ENCODE measurements around the gene ABCA10. TPM values are rescaled to one million over a fixed set of nuclear protein-coding genes. Genes with fewer than 3 reads are reported as not detected.

Gene ABCA10
- total and polyA plus RNA-seq, 7 experiments from 2014 or later, result 0.80 to 3.9 (median 1.8) TPM; not detected in 2

- DNase-seq (no peak), ATAC-seq (no peak)
- peaks cover 0 to 2% (median 0%) of the 10 kb centered on the region in 7 donors for H3K4me1 Mint-ChIP-seq
- Histone ChIP-seq H3K4me1 (ENCODE audit: control insufficient read depth in 2 of 2, insufficient read depth in 2 of 2, low read length in 2 of 2) (no peaks in the 10 kb centered on the region), H3K27me3 (ENCODE audit: control insufficient read depth in 2 of 2, insufficient read depth in 2 of 2, low read length in 2 of 2) (no peaks in the 10 kb centered on the region), H3K4me3 (ENCODE audit: low read length) (no peak within 1 kb of the TSS), H3K36me3 (ENCODE audit: control insufficient read depth in 2 of 3, insufficient read depth in 3 of 3, low read length in 3 of 3) (no peaks in the 10 kb centered on the region), H3K9me3 (ENCODE audit: control insufficient read depth in 2 of 3, low read length in 3 of 3) (no peaks in the 10 kb centered on the region), H3K27ac (ENCODE audit: low read depth, low read length) (no peak within 1 kb of the TSS)
- H3K36me3 Mint-ChIP-seq, result peaks cover 0 to 9% (median 5%) of the 10 kb centered on the region in 5 donors
- no peak within 1 kb of the TSS for H3K27ac Mint-ChIP-seq
- CTCF ChIA-PET, result no interaction called here
- POLR2A ChIA-PET, result no interaction called here
- H3K9me3 Mint-ChIP-seq, result peaks cover 0 to 7% (median 0%) of the 10 kb centered on the region in 11 donors
- intact Hi-C loops (cut with micrococcal nuclease), result no loop called here
- no peak within 1 kb of the TSS for H3K4me3 Mint-ChIP-seq
- peaks cover 0 to 13% (median 6%) of the 10 kb centered on the region in 5 donors for H3K27me3 Mint-ChIP-seq
Measured at GRCh38 chr17:69141431-69142174, 87.0 kb downstream of the ABCA10 start, which contains the start of gene ABCA6. TSS of gene ABCA6 (minus strand) at chr17:69141895. CDS start at chr17:69140703, 1,192 bp downstream.

- Mint-ChIP-seq H3K36me3 (peaks cover 0 to 16% (median 11%) of the 10 kb centered on the region in 5 donors), H3K4me3 (no peak overlapping the region), H3K9me3 (peaks cover 0 to 7% (median 0%) of the 10 kb centered on the region in 11 donors), H3K27me3 (no peaks in the 10 kb centered on the region), H3K27ac (no peak overlapping the region), H3K4me1 (peaks cover 0 to 1% (median 0%) of the 10 kb centered on the region in 7 donors)
- H3K27me3 ChIP-seq (ENCODE audit: control insufficient read depth in 2 of 2, insufficient read depth in 2 of 2, low read length in 2 of 2), result no peaks in the 10 kb centered on the region
- no peak overlapping the region for H3K27ac ChIP-seq (ENCODE audit: low read depth, low read length)
- no peak for ATAC-seq
- ChIA-PET POLR2A (no interaction called here), CTCF (no interaction called here)
- no peaks in the 10 kb centered on the region for H3K4me1 ChIP-seq (ENCODE audit: control insufficient read depth in 2 of 2, insufficient read depth in 2 of 2, low read length in 2 of 2)
- H3K9me3 ChIP-seq (ENCODE audit: control insufficient read depth in 2 of 3, low read length in 3 of 3), result no peaks in the 10 kb centered on the region
- H3K36me3 ChIP-seq (ENCODE audit: control insufficient read depth in 2 of 3, insufficient read depth in 3 of 3, low read length in 3 of 3), result no peaks in the 10 kb centered on the region
- DNase-seq, result no peak
- intact Hi-C loops (cut with micrococcal nuclease), result no loop called here
- H3K4me3 ChIP-seq (ENCODE audit: low read length), result no peak overlapping the region
Measured at GRCh38 chr17:69134112-69134511, 94.5 kb downstream of the ABCA10 start.

GRCh38 chr17:69130627-69131296 lies 97.9 kb downstream of the ABCA10 start:
- intact Hi-C loops (cut with micrococcal nuclease), result no loop called here
- CTCF ChIA-PET, result no interaction called here
- peaks cover 0 to 3% (median 0%) of the 10 kb centered on the region in 11 donors for H3K9me3 Mint-ChIP-seq
- Histone ChIP-seq H3K27me3 (ENCODE audit: control insufficient read depth in 2 of 2, insufficient read depth in 2 of 2, low read length in 2 of 2) (no peaks in the 10 kb centered on the region), H3K4me1 (ENCODE audit: control insufficient read depth in 2 of 2, insufficient read depth in 2 of 2, low read length in 2 of 2) (no peaks in the 10 kb centered on the region), H3K36me3 (ENCODE audit: control insufficient read depth in 2 of 3, insufficient read depth in 3 of 3, low read length in 3 of 3) (no peaks in the 10 kb centered on the region), H3K9me3 (ENCODE audit: control insufficient read depth in 2 of 3, low read length in 3 of 3) (no peaks in the 10 kb centered on the region), H3K4me3 (ENCODE audit: low read length) (no peak overlapping the region), H3K27ac (ENCODE audit: low read depth, low read length) (no peak overlapping the region)
- H3K4me3 Mint-ChIP-seq, result no peak overlapping the region
- POLR2A ChIA-PET, result no interaction called here
- no peak for ATAC-seq
- peaks cover 0 to 1% (median 0%) of the 10 kb centered on the region in 7 donors for H3K4me1 Mint-ChIP-seq
- peaks cover 0 to 13% (median 4%) of the 10 kb centered on the region in 5 donors for H3K36me3 Mint-ChIP-seq
- H3K27me3 Mint-ChIP-seq, result no peaks in the 10 kb centered on the region
- no peak for DNase-seq
- H3K27ac Mint-ChIP-seq, result no peak overlapping the region

GRCh38 chr17:69123626-69124025 lies 105.0 kb downstream of the ABCA10 start:
- Mint-ChIP-seq H3K4me1 (no peaks in the 10 kb centered on the region), H3K9me3 (no peaks in the 10 kb centered on the region), H3K36me3 (peaks cover 0 to 15% (median 0%) of the 10 kb centered on the region in 5 donors), H3K27ac (no peak overlapping the region), H3K27me3 (peaks cover 0 to 2% (median 0%) of the 10 kb centered on the region in 5 donors), H3K4me3 (no peak overlapping the region)
- no peak for DNase-seq
- ChIA-PET CTCF (no interaction called here), POLR2A (no interaction called here)
- Histone ChIP-seq H3K4me1 (ENCODE audit: control insufficient read depth in 2 of 2, insufficient read depth in 2 of 2, low read length in 2 of 2) (no peaks in the 10 kb centered on the region), H3K27me3 (ENCODE audit: control insufficient read depth in 2 of 2, insufficient read depth in 2 of 2, low read length in 2 of 2) (no peaks in the 10 kb centered on the region), H3K36me3 (ENCODE audit: control insufficient read depth in 2 of 3, insufficient read depth in 3 of 3, low read length in 3 of 3) (no peaks in the 10 kb centered on the region), H3K9me3 (ENCODE audit: control insufficient read depth in 2 of 3, low read length in 3 of 3) (no peaks in the 10 kb centered on the region), H3K4me3 (ENCODE audit: low read length) (no peak overlapping the region), H3K27ac (ENCODE audit: low read depth, low read length) (no peak overlapping the region)
- intact Hi-C loops (cut with micrococcal nuclease), result no loop called here
- ATAC-seq, result no peak

- H3K9me3 Mint-ChIP-seq, result no peaks in the 10 kb centered on the region
- peaks cover 0 to 1% (median 0%) of the 10 kb centered on the region in 7 donors for H3K4me1 Mint-ChIP-seq
- Histone ChIP-seq H3K4me1 (ENCODE audit: control insufficient read depth in 2 of 2, insufficient read depth in 2 of 2, low read length in 2 of 2) (no peaks in the 10 kb centered on the region), H3K27ac (ENCODE audit: low read depth, low read length) (no peak overlapping the region), H3K4me3 (ENCODE audit: low read length) (no peak overlapping the region), H3K36me3 (ENCODE audit: control insufficient read depth in 2 of 3, insufficient read depth in 3 of 3, low read length in 3 of 3) (no peaks in the 10 kb centered on the region), H3K9me3 (ENCODE audit: control insufficient read depth in 2 of 3, low read length in 3 of 3) (no peaks in the 10 kb centered on the region), H3K27me3 (ENCODE audit: control insufficient read depth in 2 of 2, insufficient read depth in 2 of 2, low read length in 2 of 2) (no peaks in the 10 kb centered on the region)
- no peak overlapping the region for H3K27ac Mint-ChIP-seq
- intact Hi-C loops (cut with micrococcal nuclease), result no loop called here
- H3K4me3 Mint-ChIP-seq, result no peak overlapping the region
- ChIA-PET CTCF (no interaction called here), POLR2A (no interaction called here)
- peaks cover 0 to 12% (median 0%) of the 10 kb centered on the region in 5 donors for H3K36me3 Mint-ChIP-seq
- ATAC-seq, result no peak
- peaks cover 0 to 2% (median 0%) of the 10 kb centered on the region in 5 donors for H3K27me3 Mint-ChIP-seq
- DNase-seq, result no peak
Measured at GRCh38 chr17:69122065-69122464, 106.6 kb downstream of the ABCA10 start.

- intact Hi-C loops (cut with micrococcal nuclease), result no loop called here
- H3K27me3 ChIP-seq (ENCODE audit: control insufficient read depth in 2 of 2, insufficient read depth in 2 of 2, low read length in 2 of 2), result no peaks in the 10 kb centered on the region
- POLR2A ChIA-PET, result no interaction called here
- no peaks in the 10 kb centered on the region for H3K4me1 ChIP-seq (ENCODE audit: control insufficient read depth in 2 of 2, insufficient read depth in 2 of 2, low read length in 2 of 2)
- Mint-ChIP-seq H3K9me3 (no peaks in the 10 kb centered on the region), H3K4me1 (peaks cover 0 to 1% (median 0%) of the 10 kb centered on the region in 7 donors), H3K27me3 (peaks cover 0 to 2% (median 0%) of the 10 kb centered on the region in 5 donors), H3K27ac (no peak overlapping the region), H3K36me3 (peaks cover 0 to 11% (median 0%) of the 10 kb centered on the region in 5 donors), H3K4me3 (no peak overlapping the region)
- DNase-seq (no peak), ATAC-seq (no peak)
- no peaks in the 10 kb centered on the region for H3K9me3 ChIP-seq (ENCODE audit: control insufficient read depth in 2 of 3, low read length in 3 of 3)
- no peak overlapping the region for H3K27ac ChIP-seq (ENCODE audit: low read depth, low read length)
- CTCF ChIA-PET, result no interaction called here
- H3K36me3 ChIP-seq (ENCODE audit: control insufficient read depth in 2 of 3, insufficient read depth in 3 of 3, low read length in 3 of 3), result no peaks in the 10 kb centered on the region
- no peak overlapping the region for H3K4me3 ChIP-seq (ENCODE audit: low read length)
Measured at GRCh38 chr17:69117855-69118784, 110.5 kb downstream of the ABCA10 start.

All from naive thymus-derived CD4-positive, alpha-beta T cell (primary cell).